Erythroblast (primary cell): ENCODE measurements around the gene RETREG1.

Experiments used
- GATA1 ChIP-seq: IDR thresholded peaks from 2 replicates; pipeline ENCODE4 v1.6.1; 2011; ENCODE audit warnings: low read depth, mild to moderate bottlenecking, control low read depth, low read length, moderate library complexity
- POLR2A ChIP-seq: IDR thresholded peaks from 2 replicates; pipeline ENCODE4 v1.6.1; 2011; ENCODE audit warnings: mild to moderate bottlenecking, low read length

DNA sequence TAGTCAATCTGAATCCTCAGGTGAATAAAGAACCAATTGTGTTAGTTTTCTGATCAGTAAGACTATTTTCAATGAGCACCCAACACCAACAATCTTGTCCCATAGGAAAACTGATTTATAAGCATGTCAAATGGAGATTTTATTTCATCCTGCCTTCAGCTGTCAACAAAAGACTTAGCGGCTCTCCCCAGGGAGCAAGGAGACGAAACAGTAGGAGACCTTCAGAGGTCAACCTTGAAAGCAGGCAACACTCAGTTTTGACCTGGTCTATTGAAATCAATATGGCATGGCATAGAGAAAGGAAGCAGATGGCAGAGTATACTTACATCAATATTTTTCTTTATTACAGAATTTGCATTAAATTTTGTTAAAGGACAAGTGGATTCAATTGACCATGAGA, 185.3 kb downstream of the RETREG1 start:
- TF ChIP-seq POLR2A (no peak), GATA1 (no peak)
